Measurements from ENCODE around the gene MYOZ2. TPM values are rescaled to one million over a fixed set of nuclear protein-coding genes. Genes with fewer than 3 reads are reported as not detected.
A peak's percentile ranks its signal among the peaks of the same experiment; 100 is the strongest.

Gene MYOZ2
- total and polyA plus RNA-seq, 2 of the 13 experiments (the other 11 are each of a cell fraction or from before 2014, with no cell fraction given), result 0.03 TPM; not detected in 1

GRCh38 chr4:119211867-119212233 lies 76.2 kb downstream of the MYOZ2 start (continued):
- TF ChIP-seq ZNF281 (CRISPR knock-in tag; IDR thresholded peaks at IDR 0.05; ENCODE audit: borderline replicate concordance), result no peak
- no peak for TF ChIP-seq SPEN (CRISPR knock-in tag; IDR thresholded peaks at IDR 0.05; ENCODE audit: low read depth)
- no peak for TF ChIP-seq ZNF10 (CRISPR knock-in tag; IDR thresholded peaks at IDR 0.05; ENCODE audit: borderline replicate concordance, low read depth)
- TF ChIP-seq, protein P1, sequence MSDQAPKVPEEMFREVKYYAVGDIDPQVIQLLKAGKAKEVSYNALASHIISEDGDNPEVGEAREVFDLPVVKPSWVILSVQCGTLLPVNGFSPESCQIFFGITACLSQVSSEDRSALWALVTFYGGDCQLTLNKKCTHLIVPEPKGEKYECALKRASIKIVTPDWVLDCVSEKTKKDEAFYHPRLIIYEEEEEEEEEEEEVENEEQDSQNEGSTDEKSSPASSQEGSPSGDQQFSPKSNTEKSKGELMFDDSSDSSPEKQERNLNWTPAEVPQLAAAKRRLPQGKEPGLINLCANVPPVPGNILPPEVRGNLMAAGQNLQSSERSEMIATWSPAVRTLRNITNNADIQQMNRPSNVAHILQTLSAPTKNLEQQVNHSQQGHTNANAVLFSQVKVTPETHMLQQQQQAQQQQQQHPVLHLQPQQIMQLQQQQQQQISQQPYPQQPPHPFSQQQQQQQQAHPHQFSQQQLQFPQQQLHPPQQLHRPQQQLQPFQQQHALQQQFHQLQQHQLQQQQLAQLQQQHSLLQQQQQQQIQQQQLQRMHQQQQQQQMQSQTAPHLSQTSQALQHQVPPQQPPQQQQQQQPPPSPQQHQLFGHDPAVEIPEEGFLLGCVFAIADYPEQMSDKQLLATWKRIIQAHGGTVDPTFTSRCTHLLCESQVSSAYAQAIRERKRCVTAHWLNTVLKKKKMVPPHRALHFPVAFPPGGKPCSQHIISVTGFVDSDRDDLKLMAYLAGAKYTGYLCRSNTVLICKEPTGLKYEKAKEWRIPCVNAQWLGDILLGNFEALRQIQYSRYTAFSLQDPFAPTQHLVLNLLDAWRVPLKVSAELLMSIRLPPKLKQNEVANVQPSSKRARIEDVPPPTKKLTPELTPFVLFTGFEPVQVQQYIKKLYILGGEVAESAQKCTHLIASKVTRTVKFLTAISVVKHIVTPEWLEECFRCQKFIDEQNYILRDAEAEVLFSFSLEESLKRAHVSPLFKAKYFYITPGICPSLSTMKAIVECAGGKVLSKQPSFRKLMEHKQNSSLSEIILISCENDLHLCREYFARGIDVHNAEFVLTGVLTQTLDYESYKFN (CRISPR knock-in tag; conservative IDR thresholded peaks at IDR 0.05), result peak; percentile 7; the same call in 1 of the 2 replicates
- TF ChIP-seq RARG (CRISPR knock-in tag; IDR thresholded peaks at IDR 0.05; ENCODE audit: low read depth), result 0 out of 2 replicates have a peak, but pooled peaks have one; percentile 4
- TF ChIP-seq ZNF317 (CRISPR knock-in tag; IDR thresholded peaks at IDR 0.05), result no peak
- TF ChIP-seq NR1H2 (CRISPR knock-in tag; IDR thresholded peaks at IDR 0.05; ENCODE audit: borderline replicate concordance, low read depth), result no peak
- TF ChIP-seq ZNF577 (CRISPR knock-in tag; IDR thresholded peaks at IDR 0.05; ENCODE audit: borderline replicate concordance, low read depth), result no peak
- TF ChIP-seq, protein P2, sequence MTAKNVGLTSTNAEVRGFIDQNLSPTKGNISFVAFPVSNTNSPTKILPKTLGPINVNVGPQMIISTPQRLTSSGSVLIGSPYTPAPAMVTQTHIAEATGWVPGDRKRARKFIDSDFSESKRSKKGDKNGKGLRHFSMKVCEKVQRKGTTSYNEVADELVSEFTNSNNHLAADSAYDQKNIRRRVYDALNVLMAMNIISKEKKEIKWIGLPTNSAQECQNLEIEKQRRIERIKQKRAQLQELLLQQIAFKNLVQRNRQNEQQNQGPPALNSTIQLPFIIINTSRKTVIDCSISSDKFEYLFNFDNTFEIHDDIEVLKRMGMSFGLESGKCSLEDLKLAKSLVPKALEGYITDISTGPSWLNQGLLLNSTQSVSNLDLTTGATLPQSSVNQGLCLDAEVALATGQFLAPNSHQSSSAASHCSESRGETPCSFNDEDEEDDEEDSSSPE (CRISPR knock-in tag; IDR thresholded peaks at IDR 0.05), result no peak
- no peak for TF ChIP-seq ZNF44 (CRISPR knock-in tag; IDR thresholded peaks at IDR 0.05)
- no peak for TF ChIP-seq SNRNP70 (IDR thresholded peaks at IDR 0.05; ENCODE audit: low read depth, low read length)
- TF ChIP-seq HIVEP1 (CRISPR knock-in tag; IDR thresholded peaks at IDR 0.05), result no peak
- no peak for TF ChIP-seq POLR2G (IDR thresholded peaks at IDR 0.05; ENCODE audit: low read depth, low read length)
- TF ChIP-seq ZNF17 (CRISPR knock-in tag; IDR thresholded peaks at IDR 0.05), result no peak
- TF ChIP-seq NFE2L1 (CRISPR knock-in tag; IDR thresholded peaks at IDR 0.05; ENCODE audit: borderline replicate concordance), result no peak
- no peak for TF ChIP-seq FOXC1 (CRISPR knock-in tag; IDR thresholded peaks at IDR 0.05; ENCODE audit: borderline replicate concordance)
- TF ChIP-seq ZMYM3 (CRISPR knock-in tag; IDR thresholded peaks at IDR 0.05), result no peak; the same call in 1 of the 2 replicates
- no peak for TF ChIP-seq PREB (CRISPR knock-in tag; IDR thresholded peaks at IDR 0.05)
- no peak for TF ChIP-seq RBM39 (IDR thresholded peaks at IDR 0.05; ENCODE audit: low read depth, low read length, poor library complexity, severe bottlenecking)
- no peak for TF ChIP-seq EP300 (IDR thresholded peaks at IDR 0.05; ENCODE audit: low read depth in 2 of 2, low read length in 2 of 2)
- TF ChIP-seq EP300 (CRISPR knock-in tag; IDR thresholded peaks at IDR 0.05; ENCODE audit: borderline replicate concordance), result no peak
- no peak for TF ChIP-seq ZNF501 (CRISPR knock-in tag; IDR thresholded peaks at IDR 0.05)
- no peak for TF ChIP-seq ZFAT (CRISPR knock-in tag; conservative IDR thresholded peaks at IDR 0.05)

Data from HepG2 (cell line).